ENCODE results near the gene UBXN10.

Gene UBXN10

DNA sequence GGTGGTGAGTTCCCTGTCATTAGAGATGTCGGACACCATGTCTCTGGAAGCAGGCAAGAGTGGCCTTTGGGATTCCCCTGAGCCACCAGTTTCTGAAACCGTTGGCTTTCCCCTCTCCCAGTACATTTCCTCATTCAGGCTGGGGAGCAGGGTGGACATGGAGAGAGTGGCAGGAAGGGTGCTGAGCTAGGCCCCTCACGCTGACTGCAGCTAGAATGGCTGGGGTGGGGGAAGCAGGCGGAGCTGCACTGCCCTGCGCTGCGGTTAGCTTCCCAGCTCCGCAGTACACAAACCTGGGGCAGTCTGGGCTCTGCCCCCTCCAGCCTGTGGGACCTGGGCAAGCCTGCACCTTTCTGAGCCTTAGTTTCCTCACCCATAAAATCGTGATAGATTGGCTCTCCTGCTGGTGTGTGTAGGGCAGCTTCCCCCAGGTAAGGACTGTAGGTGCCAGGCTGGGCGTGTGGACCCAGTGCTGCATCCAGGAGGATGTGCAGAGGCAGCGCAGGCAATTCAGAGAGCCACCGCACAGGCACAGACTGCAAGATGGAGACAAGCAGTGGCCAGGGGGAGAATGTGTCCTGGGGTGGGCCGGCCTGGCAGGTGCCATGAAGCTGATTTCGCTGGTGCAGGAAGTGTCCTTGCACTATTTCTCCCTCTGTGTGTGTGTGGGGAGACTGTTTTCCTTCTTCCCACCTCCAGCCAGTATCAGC lies 43.7 kb upstream of the UBXN10 start:
- TF ChIP-seq, protein P1, sequence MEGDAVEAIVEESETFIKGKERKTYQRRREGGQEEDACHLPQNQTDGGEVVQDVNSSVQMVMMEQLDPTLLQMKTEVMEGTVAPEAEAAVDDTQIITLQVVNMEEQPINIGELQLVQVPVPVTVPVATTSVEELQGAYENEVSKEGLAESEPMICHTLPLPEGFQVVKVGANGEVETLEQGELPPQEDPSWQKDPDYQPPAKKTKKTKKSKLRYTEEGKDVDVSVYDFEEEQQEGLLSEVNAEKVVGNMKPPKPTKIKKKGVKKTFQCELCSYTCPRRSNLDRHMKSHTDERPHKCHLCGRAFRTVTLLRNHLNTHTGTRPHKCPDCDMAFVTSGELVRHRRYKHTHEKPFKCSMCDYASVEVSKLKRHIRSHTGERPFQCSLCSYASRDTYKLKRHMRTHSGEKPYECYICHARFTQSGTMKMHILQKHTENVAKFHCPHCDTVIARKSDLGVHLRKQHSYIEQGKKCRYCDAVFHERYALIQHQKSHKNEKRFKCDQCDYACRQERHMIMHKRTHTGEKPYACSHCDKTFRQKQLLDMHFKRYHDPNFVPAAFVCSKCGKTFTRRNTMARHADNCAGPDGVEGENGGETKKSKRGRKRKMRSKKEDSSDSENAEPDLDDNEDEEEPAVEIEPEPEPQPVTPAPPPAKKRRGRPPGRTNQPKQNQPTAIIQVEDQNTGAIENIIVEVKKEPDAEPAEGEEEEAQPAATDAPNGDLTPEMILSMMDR (IDR thresholded peaks at IDR 0.05; ENCODE audit: low read length), result no peak
- TF ChIP-seq EZH2phosphoT487 (IDR thresholded peaks at IDR 0.05; ENCODE audit: low read length) (no peak), EZH2 (optimal IDR thresholded peaks at IDR 0.05; ENCODE audit: low read depth, low read length) (no peak)
- Histone ChIP-seq H3K4me2 (ENCODE audit: low read depth, low read length) (no peak overlapping the region), H3K9me2 (replicated peaks; ENCODE audit: insufficient read depth, low read length) (no peaks in the 10 kb centered on the region), H4K20me1 (ENCODE audit: insufficient read depth, low read length) (no peaks in the 10 kb centered on the region), H3K4me1 (ENCODE audit: low read length) (no peaks in the 10 kb centered on the region), H3K9ac (ENCODE audit: low read length) (no peak overlapping the region), H3K4me3 (ENCODE audit: low read length) (no peak overlapping the region), H3K27ac (ENCODE audit: low read length) (no peak overlapping the region), H3K27me3 (replicated peaks; ENCODE audit: insufficient read depth, low read length) (peaks cover 20% of the 10 kb centered on the region), H3K9me3 (replicated peaks; ENCODE audit: insufficient read depth, low read length) (no peaks in the 10 kb centered on the region), H3K79me2 (ENCODE audit: low read length) (no peaks in the 10 kb centered on the region), H3F3A (ENCODE audit: insufficient read depth, low read length) (no peaks in the 10 kb centered on the region), H2AFZ (ENCODE audit: low read length) (no peak overlapping the region), H3K36me3 (replicated peaks; ENCODE audit: insufficient read depth, low read length) (no peaks in the 10 kb centered on the region)
- DNase-seq, result no peak

DNA sequence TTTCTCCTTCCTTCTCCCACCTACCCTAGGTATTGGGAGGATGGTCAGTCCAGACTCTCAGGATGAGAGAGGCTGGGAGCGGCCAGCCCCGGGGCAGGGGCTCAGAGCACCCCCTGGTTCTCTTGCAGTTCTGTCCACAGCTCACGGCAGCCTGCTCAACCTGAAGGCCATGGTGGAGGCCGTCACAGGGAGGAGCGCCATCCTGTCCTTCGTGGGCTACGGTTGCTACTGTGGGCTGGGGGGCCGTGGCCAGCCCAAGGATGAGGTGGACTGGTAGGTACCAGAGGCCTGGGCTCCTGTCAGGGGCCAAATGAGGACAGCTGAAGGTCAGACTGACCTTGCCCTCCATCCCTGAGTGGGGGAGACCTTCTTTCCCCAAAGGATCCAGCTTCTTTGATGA lies 42.6 kb upstream of the UBXN10 start:
- Histone ChIP-seq H3K4me2 (ENCODE audit: low read depth, low read length) (no peak overlapping the region), H3K9ac (ENCODE audit: low read length) (no peak overlapping the region), H3K27ac (ENCODE audit: low read length) (no peak overlapping the region), H3K4me1 (ENCODE audit: low read length) (no peaks in the 10 kb centered on the region), H4K20me1 (ENCODE audit: insufficient read depth, low read length) (no peaks in the 10 kb centered on the region), H3K79me2 (ENCODE audit: low read length) (no peaks in the 10 kb centered on the region), H3K9me3 (replicated peaks; ENCODE audit: insufficient read depth, low read length) (no peaks in the 10 kb centered on the region), H2AFZ (ENCODE audit: low read length) (no peak overlapping the region), H3K4me3 (ENCODE audit: low read length) (no peak overlapping the region), H3K27me3 (replicated peaks; ENCODE audit: insufficient read depth, low read length) (peaks cover 18% of the 10 kb centered on the region), H3K36me3 (replicated peaks; ENCODE audit: insufficient read depth, low read length) (no peaks in the 10 kb centered on the region), H3K9me2 (replicated peaks; ENCODE audit: insufficient read depth, low read length) (no peaks in the 10 kb centered on the region), H3F3A (ENCODE audit: insufficient read depth, low read length) (no peaks in the 10 kb centered on the region)
- no peak for TF ChIP-seq EZH2phosphoT487 (IDR thresholded peaks at IDR 0.05; ENCODE audit: low read length)
- TF ChIP-seq, protein P1 (IDR thresholded peaks at IDR 0.05; ENCODE audit: low read length), result no peak
- TF ChIP-seq EZH2 (optimal IDR thresholded peaks at IDR 0.05; ENCODE audit: low read depth, low read length), result no peak
- DNase-seq, result no peak

GRCh38 chr1:20143734-20144565 lies 41.9 kb upstream of the UBXN10 start:
- no peak overlapping the region for H3K9ac ChIP-seq (ENCODE audit: low read length)
- H3K9me2 ChIP-seq (replicated peaks; ENCODE audit: insufficient read depth, low read length), result no peaks in the 10 kb centered on the region
- no peak overlapping the region for H2AFZ ChIP-seq (ENCODE audit: low read length)
- no peak for DNase-seq
- no peaks in the 10 kb centered on the region for H3K79me2 ChIP-seq (ENCODE audit: low read length)
- H3K9me3 ChIP-seq (replicated peaks; ENCODE audit: insufficient read depth, low read length), result no peaks in the 10 kb centered on the region
- no peaks in the 10 kb centered on the region for H3F3A ChIP-seq (ENCODE audit: insufficient read depth, low read length)
- H3K27ac ChIP-seq (ENCODE audit: low read length), result no peak overlapping the region
- no peak overlapping the region for H3K4me3 ChIP-seq (ENCODE audit: low read length)
- H3K27me3 ChIP-seq (replicated peaks; ENCODE audit: insufficient read depth, low read length), result peaks cover 14% of the 10 kb centered on the region
- TF ChIP-seq EZH2 (optimal IDR thresholded peaks at IDR 0.05; ENCODE audit: low read depth, low read length), result no peak
- TF ChIP-seq, protein P1 (IDR thresholded peaks at IDR 0.05; ENCODE audit: low read length), result no peak
- TF ChIP-seq EZH2phosphoT487 (IDR thresholded peaks at IDR 0.05; ENCODE audit: low read length), result no peak
- H3K4me1 ChIP-seq (ENCODE audit: low read length), result no peaks in the 10 kb centered on the region
- H4K20me1 ChIP-seq (ENCODE audit: insufficient read depth, low read length), result no peaks in the 10 kb centered on the region
- no peak overlapping the region for H3K4me2 ChIP-seq (ENCODE audit: low read depth, low read length)
- H3K36me3 ChIP-seq (replicated peaks; ENCODE audit: insufficient read depth, low read length), result no peaks in the 10 kb centered on the region

All from MM.1S (cell line).